Progenitor cell of endocrine pancreas (in vitro differentiated cells): ENCODE data around the gene PRR5L. TPM values are rescaled to one million over a fixed set of nuclear protein-coding genes. Genes with fewer than 3 reads are reported as not detected.

Source experiments
- DNase-seq: peaks from one replicate; pipeline ENCODE4 v3.0.0; 2021; ENCODE audit warnings: low spot score; ENCODE audit not compliant: unreplicated experiment
- H3K27ac Mint-ChIP-seq: 2 replicates; pipeline ENCODE4 v1.8.0; 2021; ENCODE audit warnings: mild to moderate bottlenecking, moderate library complexity, mixed read lengths
- H3K27me3 Mint-ChIP-seq: 2 replicates; pipeline ENCODE4 v1.8.0; 2021; ENCODE audit warnings: mixed read lengths
- H3K36me3 Mint-ChIP-seq: 2 replicates; pipeline ENCODE4 v1.8.0; 2022; ENCODE audit warnings: mixed read lengths; ENCODE audit not compliant: insufficient read depth
- H3K4me1 Mint-ChIP-seq: 2 replicates; pipeline ENCODE4 v1.8.0; 2021; ENCODE audit warnings: low read depth, mixed read lengths
- H3K4me3 Mint-ChIP-seq: 2 replicates; pipeline ENCODE4 v1.8.0; 2021; ENCODE audit warnings: low read depth, mild to moderate bottlenecking, moderate library complexity, mixed read lengths
- H3K9me3 Mint-ChIP-seq: 2 replicates; pipeline ENCODE4 v1.8.0; 2021; ENCODE audit warnings: low read depth, mixed read lengths
- CTCF ChIP-seq: fragments of 200-600 bp; sonication (generic); IDR thresholded peaks from one replicate; pipeline ENCODE4 v1.5.0; 2021; ENCODE audit warnings: antibody characterized with exemption, mild to moderate bottlenecking; ENCODE audit not compliant: unreplicated experiment
- total RNA-seq: library from RNA; stranded (reverse); gene quantifications from 2 replicates; pipeline ENCODE4 v1.2.1, GENCODE V29; 2021

The PRR5L gene
- total RNA-seq, 1 donor from 2014 or later: 1.7 TPM

- no peak for TF ChIP-seq CTCF
- Mint-ChIP-seq H3K36me3 (no peaks in the 10 kb centered on the region), H3K27me3 (peaks cover 7% of the 10 kb centered on the region), H3K9me3 (no peaks in the 10 kb centered on the region), H3K4me3 (no peak overlapping the region), H3K4me1 (no peaks in the 10 kb centered on the region), H3K27ac (no peak overlapping the region)
- no peak for DNase-seq
Measured at GRCh38 chr11:36460220-36460619, 164.1 kb downstream of the PRR5L start.

GRCh38 chr11:36462321-36462720 is 166.2 kb downstream of the PRR5L start:
- no peak for DNase-seq
- Mint-ChIP-seq H3K4me1 (no peaks in the 10 kb centered on the region), H3K27me3 (peaks cover 7% of the 10 kb centered on the region), H3K4me3 (no peak overlapping the region), H3K9me3 (no peaks in the 10 kb centered on the region), H3K27ac (no peak overlapping the region), H3K36me3 (no peaks in the 10 kb centered on the region)
- TF ChIP-seq CTCF: no peak

GRCh38 chr11:36463781-36464180 is 167.7 kb downstream of the PRR5L start:
- Mint-ChIP-seq H3K36me3 (no peaks in the 10 kb centered on the region), H3K4me1 (no peaks in the 10 kb centered on the region), H3K4me3 (no peak overlapping the region), H3K27me3 (peaks cover 7% of the 10 kb centered on the region), H3K27ac (no peak overlapping the region), H3K9me3 (no peaks in the 10 kb centered on the region)
- TF ChIP-seq CTCF: no peak
- DNase-seq: no peak

- DNase-seq: no peak
- H3K36me3 Mint-ChIP-seq: no peaks in the 10 kb centered on the region
- H3K27me3 Mint-ChIP-seq: peaks cover 7% of the 10 kb centered on the region
- TF ChIP-seq CTCF: no peak
- no peaks in the 10 kb centered on the region for H3K4me1 Mint-ChIP-seq
- H3K4me3 Mint-ChIP-seq: no peak overlapping the region
- no peaks in the 10 kb centered on the region for H3K9me3 Mint-ChIP-seq
- H3K27ac Mint-ChIP-seq: no peak overlapping the region
Measured at GRCh38 chr11:36464720-36465119, 168.6 kb downstream of the PRR5L start.

GRCh38 chr11:36465449-36466163 is 169.5 kb downstream of the PRR5L start:
- Mint-ChIP-seq H3K9me3 (no peaks in the 10 kb centered on the region), H3K27ac (no peak overlapping the region), H3K36me3 (no peaks in the 10 kb centered on the region), H3K27me3 (peaks cover 5% of the 10 kb centered on the region), H3K4me1 (no peaks in the 10 kb centered on the region), H3K4me3 (no peak overlapping the region)
- no peak for DNase-seq
- no peak for TF ChIP-seq CTCF
